Calu3 (cell line): Measurements from ENCODE around the gene ABHD17A. TPM values are rescaled to one million over a fixed set of nuclear protein-coding genes. Genes with fewer than 3 reads are reported as not detected.

Experiments used
- BruUV-seq: library from RNA; stranded (reverse); fragments of 400-500 nt; replicated peaks from 2 replicates; lab custom pipeline; 2021; lab: Mats Ljungman, UMichigan
- CTCF ChIA-PET: fragments of 300-600 bp; sonication (Branson Sonifier 250); formaldehyde crosslinking; loops from one replicate; lab custom pipeline; 2022; ENCODE audit warnings: antibody characterized with exemption; lab: Charles Lee
- DNase-seq: peaks from one replicate; pipeline ENCODE4 v3.0.0; 2022
- H3K27ac Mint-ChIP-seq: one replicate; pipeline ENCODE4 v1.8.0; 2022; ENCODE audit warnings: mixed read lengths; ENCODE audit not compliant: unreplicated experiment
- H3K27me3 Mint-ChIP-seq: one replicate; pipeline ENCODE4 v1.8.0; 2022; ENCODE audit warnings: mixed read lengths; ENCODE audit not compliant: unreplicated experiment
- H3K36me3 Mint-ChIP-seq: one replicate; pipeline ENCODE4 v1.8.0; 2022; ENCODE audit warnings: mild to moderate bottlenecking, moderate library complexity, mixed read lengths; ENCODE audit not compliant: insufficient read depth, unreplicated experiment
- H3K4me1 Mint-ChIP-seq: one replicate; pipeline ENCODE4 v1.8.0; 2022; ENCODE audit warnings: mild to moderate bottlenecking, low read depth, mixed read lengths; ENCODE audit not compliant: unreplicated experiment
- H3K4me3 Mint-ChIP-seq: one replicate; pipeline ENCODE4 v1.8.0; 2022; ENCODE audit warnings: mild to moderate bottlenecking, low read depth, moderate library complexity, mixed read lengths; ENCODE audit not compliant: unreplicated experiment
- H3K9me3 Mint-ChIP-seq: one replicate; pipeline ENCODE4 v1.8.0; 2022; ENCODE audit warnings: low read depth, mixed read lengths; ENCODE audit not compliant: unreplicated experiment
- CTCF ChIP-seq: fragments of 200-600 bp; IDR thresholded peaks from one replicate; pipeline ENCODE4 v1.8.0; 2022; ENCODE audit warnings: antibody characterized with exemption; ENCODE audit not compliant: unreplicated experiment
- intact Hi-C: fragments of 100-400 bp; cut with micrococcal nuclease; formaldehyde crosslinking; loops from one replicate; pipeline ENCODE4 v1.10.0; 2022; ENCODE audit not compliant: unreplicated experiment
- total RNA-seq: library from RNA; stranded (reverse); gene quantifications from 2 replicates; pipeline ENCODE4 v1.2.3, GENCODE V29; 2022

ABHD17A gene
- total RNA-seq, 1 experiment from 2014 or later: 35.2 TPM

- CTCF ChIA-PET: no interaction called here
- H3K9me3 Mint-ChIP-seq: no peaks in the 10 kb centered on the region
- H3K36me3 Mint-ChIP-seq: peaks cover 19% of the 10 kb centered on the region
- peak; percentile 77 for TF ChIP-seq CTCF
- no TSS peak for BruUV-seq
- H3K27ac Mint-ChIP-seq: no peak overlapping the region
- intact Hi-C loops: no loop called here
- no peak overlapping the region for H3K4me3 Mint-ChIP-seq
- no peaks in the 10 kb centered on the region for H3K4me1 Mint-ChIP-seq
- H3K27me3 Mint-ChIP-seq: no peaks in the 10 kb centered on the region
- DNase-seq: peak; percentile 86
Measured at GRCh38 chr19:1853295-1854038, 31.8 kb downstream of the ABHD17A start.

- H3K27ac Mint-ChIP-seq: no peak overlapping the region
- CTCF ChIA-PET: no interaction called here
- no peak for TF ChIP-seq CTCF
Measured at GRCh38 chr19:1852581-1853128, 32.6 kb downstream of the ABHD17A start.

GRCh38 chr19:1851654-1852580 lies 33.4 kb downstream of the ABHD17A start:
- no peak for DNase-seq
- no TSS peak for BruUV-seq
- H3K9me3 Mint-ChIP-seq: no peaks in the 10 kb centered on the region
- intact Hi-C loops: no loop called here
- CTCF ChIA-PET: no interaction called here
- no peak for TF ChIP-seq CTCF
- no peak overlapping the region for H3K27ac Mint-ChIP-seq
- H3K36me3 Mint-ChIP-seq: peaks cover 35% of the 10 kb centered on the region
- no peak overlapping the region for H3K4me3 Mint-ChIP-seq
- no peaks in the 10 kb centered on the region for H3K27me3 Mint-ChIP-seq
- H3K4me1 Mint-ChIP-seq: peaks cover 7% of the 10 kb centered on the region

More at GRCh38 chr19:1852581-1853128, 32.6 kb downstream of the ABHD17A start:
- H3K4me3 Mint-ChIP-seq: no peak overlapping the region
- H3K36me3 Mint-ChIP-seq: peaks cover 27% of the 10 kb centered on the region
- no peak for DNase-seq
- intact Hi-C loops: no loop called here
- H3K9me3 Mint-ChIP-seq: no peaks in the 10 kb centered on the region
- H3K4me1 Mint-ChIP-seq: no peaks in the 10 kb centered on the region
- H3K27me3 Mint-ChIP-seq: no peaks in the 10 kb centered on the region
- BruUV-seq: no TSS peak

GRCh38 chr19:1850809-1851653 lies 34.3 kb downstream of the ABHD17A start:
- H3K36me3 Mint-ChIP-seq: peaks cover 39% of the 10 kb centered on the region
- CTCF ChIA-PET: no interaction called here
- H3K27ac Mint-ChIP-seq: no peak overlapping the region
- H3K4me1 Mint-ChIP-seq: peaks cover 8% of the 10 kb centered on the region
- H3K27me3 Mint-ChIP-seq: no peaks in the 10 kb centered on the region
- H3K9me3 Mint-ChIP-seq: no peaks in the 10 kb centered on the region
- peak; percentile 30 for DNase-seq
- no peak for TF ChIP-seq CTCF
- intact Hi-C loops: no loop called here
- no peak overlapping the region for H3K4me3 Mint-ChIP-seq
- BruUV-seq: no TSS peak
